Ishikawa (cell line): Measurements from ENCODE around the gene YIPF5.
A peak's percentile ranks its signal among the peaks of the same experiment; 100 is the strongest.

Experiments
- CEBPB ChIP-seq: IDR thresholded peaks from 2 replicates; pipeline ENCODE4 v1.6.1; 2012
- CREB1 ChIP-seq: IDR thresholded peaks from 2 replicates; pipeline ENCODE4 v1.6.1; 2012; ENCODE audit warnings: low read depth
- EGR1 ChIP-seq: IDR thresholded peaks from 2 replicates; pipeline ENCODE4 v1.6.1; 2012
- EP300 ChIP-seq: IDR thresholded peaks from 2 replicates; pipeline ENCODE4 v1.6.1; 2012; ENCODE audit warnings: borderline replicate concordance
- FOXM1 ChIP-seq: IDR thresholded peaks from 2 replicates; pipeline ENCODE4 v1.6.1; 2012; ENCODE audit warnings: low read depth, borderline replicate concordance
- NFIC ChIP-seq: IDR thresholded peaks from 2 replicates; pipeline ENCODE4 v1.6.1; 2012
- RAD21 ChIP-seq: IDR thresholded peaks from 2 replicates; pipeline ENCODE4 v1.6.1; 2012; ENCODE audit warnings: low read depth
- REST ChIP-seq: IDR thresholded peaks from 2 replicates; pipeline ENCODE4 v1.6.1; 2012; ENCODE audit warnings: low read depth, mild to moderate bottlenecking
- TAF1 ChIP-seq: IDR thresholded peaks from 2 replicates; pipeline ENCODE4 v1.6.1; 2012; ENCODE audit warnings: low read depth, mild to moderate bottlenecking
- TCF12 ChIP-seq: IDR thresholded peaks from 2 replicates; pipeline ENCODE4 v1.6.1; 2012; ENCODE audit warnings: low read depth
- TEAD4 ChIP-seq: IDR thresholded peaks from 2 replicates; pipeline ENCODE4 v1.6.1; 2012
- YY1 ChIP-seq: IDR thresholded peaks from 2 replicates; pipeline ENCODE4 v1.6.1; 2012; ENCODE audit warnings: low read depth
- ZBTB7A ChIP-seq: IDR thresholded peaks from 2 replicates; pipeline ENCODE4 v1.6.1; 2012; ENCODE audit warnings: low read depth
- TF ChIP-seq, protein P1 (sequence below): IDR thresholded peaks from 2 replicates; pipeline ENCODE4 v1.6.1; 2012
- TF ChIP-seq, protein P2 (sequence below): IDR thresholded peaks from 2 replicates; pipeline ENCODE4 v1.6.1; 2012

Gene YIPF5

GRCh38 chr5:144144956-144145751, 25.3 kb downstream of the YIPF5 start:
- TF ChIP-seq TAF1 (no peak), TCF12 (no peak), EP300 (no peak), TEAD4 (no peak), NFIC (no peak), EGR1 (no peak), RAD21 (no peak), FOXM1 (no peak), REST (no peak), ZBTB7A (no peak)
- TF ChIP-seq, protein P1, sequence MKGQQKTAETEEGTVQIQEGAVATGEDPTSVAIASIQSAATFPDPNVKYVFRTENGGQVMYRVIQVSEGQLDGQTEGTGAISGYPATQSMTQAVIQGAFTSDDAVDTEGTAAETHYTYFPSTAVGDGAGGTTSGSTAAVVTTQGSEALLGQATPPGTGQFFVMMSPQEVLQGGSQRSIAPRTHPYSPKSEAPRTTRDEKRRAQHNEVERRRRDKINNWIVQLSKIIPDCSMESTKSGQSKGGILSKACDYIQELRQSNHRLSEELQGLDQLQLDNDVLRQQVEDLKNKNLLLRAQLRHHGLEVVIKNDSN = no peak
- TF ChIP-seq, protein P2, sequence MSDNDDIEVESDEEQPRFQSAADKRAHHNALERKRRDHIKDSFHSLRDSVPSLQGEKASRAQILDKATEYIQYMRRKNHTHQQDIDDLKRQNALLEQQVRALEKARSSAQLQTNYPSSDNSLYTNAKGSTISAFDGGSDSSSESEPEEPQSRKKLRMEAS = no peak

- TF ChIP-seq CREB1 (no peak), TAF1 (no peak), YY1 (no peak), EGR1 (no peak), ZBTB7A (no peak), RAD21 (no peak), NFIC (no peak), TEAD4 (no peak), FOXM1 (no peak), CEBPB (no peak), EP300 (no peak)
- TF ChIP-seq, protein P1 = no peak
- TF ChIP-seq, protein P2 = no peak
Observed at GRCh38 chr5:144143625-144144024, 26.8 kb downstream of the YIPF5 start.

DNA sequence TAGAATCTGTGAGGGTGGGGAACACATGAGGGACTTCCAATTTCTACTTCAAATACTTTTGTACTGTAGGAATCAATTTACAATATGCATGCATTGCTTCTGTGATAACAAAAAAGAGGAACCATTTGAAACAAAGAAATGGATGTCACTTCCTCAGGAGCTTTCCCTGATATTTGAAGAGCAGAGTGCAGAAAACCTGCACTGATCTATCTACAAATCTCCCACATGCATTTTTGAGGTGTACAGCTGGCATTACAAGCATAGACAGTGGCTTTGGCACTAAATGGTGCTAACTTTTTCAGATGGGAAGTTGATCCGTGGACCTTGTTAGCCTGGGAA, 27.7 kb downstream of the YIPF5 start:
- TF ChIP-seq TEAD4 (no peak), NFIC (no peak), CREB1 (no peak), REST (no peak), YY1 (no peak), TCF12 (no peak), CEBPB (no peak), RAD21 (no peak), EGR1 (no peak), ZBTB7A (no peak), TAF1 (no peak)
- TF ChIP-seq, protein P1 = no peak
- TF ChIP-seq, protein P2 = no peak

DNA sequence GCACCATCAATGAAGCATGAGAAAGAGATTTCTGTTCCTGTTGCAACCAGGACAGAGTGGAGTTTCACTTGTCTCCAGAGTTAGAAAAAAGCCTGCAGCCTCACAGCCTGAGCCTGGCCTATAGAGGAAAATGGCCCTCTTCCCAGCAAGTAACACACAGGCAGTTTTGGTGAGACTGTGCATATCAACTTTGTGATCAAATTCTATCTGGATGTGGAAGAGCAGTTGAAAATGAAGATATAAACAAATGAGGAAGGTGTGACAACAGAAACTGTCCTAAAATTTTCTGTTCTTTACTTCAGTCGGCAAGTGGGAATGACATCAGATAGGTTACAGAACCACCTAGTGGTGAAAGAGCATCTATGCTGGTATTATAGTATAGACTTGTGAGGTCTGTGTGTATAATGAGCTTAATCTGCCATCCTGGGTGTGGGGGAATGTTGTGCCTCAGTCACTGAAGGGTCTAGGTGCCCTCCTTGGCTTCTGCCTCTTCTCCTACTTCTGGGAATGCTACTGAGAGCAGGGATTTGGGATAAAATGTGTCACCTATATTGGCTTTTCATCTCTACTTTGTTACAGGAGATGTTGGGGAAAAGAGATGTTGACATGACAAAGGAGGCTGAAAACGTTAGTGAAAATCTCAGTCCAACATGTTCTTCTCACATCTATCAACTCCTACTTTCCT, 28.2 kb downstream of the YIPF5 start:
- TF ChIP-seq RAD21 = peak; percentile 54
- TF ChIP-seq ZBTB7A = no peak

- TF ChIP-seq ZBTB7A = no peak
- no peak for TF ChIP-seq EGR1
- TF ChIP-seq EP300 = no peak
- TF ChIP-seq CEBPB = no peak
- TF ChIP-seq, protein P2 = no peak
- no peak for TF ChIP-seq CREB1
- TF ChIP-seq TEAD4 = no peak
- no peak for TF ChIP-seq REST
- TF ChIP-seq NFIC = no peak
- TF ChIP-seq TCF12 = no peak
- no peak for TF ChIP-seq YY1
- TF ChIP-seq, protein P1 = no peak
- no peak for TF ChIP-seq FOXM1
- no peak for TF ChIP-seq TAF1
Observed at GRCh38 chr5:144141585-144141984, 28.9 kb downstream of the YIPF5 start.
